ENCODE data around the gene EIF4H. TPM values are rescaled to one million over a fixed set of nuclear protein-coding genes. Genes with fewer than 3 reads are reported as not detected.

Gene EIF4H
- total RNA-seq, 1 experiment from 2014 or later = 459 TPM

DNA sequence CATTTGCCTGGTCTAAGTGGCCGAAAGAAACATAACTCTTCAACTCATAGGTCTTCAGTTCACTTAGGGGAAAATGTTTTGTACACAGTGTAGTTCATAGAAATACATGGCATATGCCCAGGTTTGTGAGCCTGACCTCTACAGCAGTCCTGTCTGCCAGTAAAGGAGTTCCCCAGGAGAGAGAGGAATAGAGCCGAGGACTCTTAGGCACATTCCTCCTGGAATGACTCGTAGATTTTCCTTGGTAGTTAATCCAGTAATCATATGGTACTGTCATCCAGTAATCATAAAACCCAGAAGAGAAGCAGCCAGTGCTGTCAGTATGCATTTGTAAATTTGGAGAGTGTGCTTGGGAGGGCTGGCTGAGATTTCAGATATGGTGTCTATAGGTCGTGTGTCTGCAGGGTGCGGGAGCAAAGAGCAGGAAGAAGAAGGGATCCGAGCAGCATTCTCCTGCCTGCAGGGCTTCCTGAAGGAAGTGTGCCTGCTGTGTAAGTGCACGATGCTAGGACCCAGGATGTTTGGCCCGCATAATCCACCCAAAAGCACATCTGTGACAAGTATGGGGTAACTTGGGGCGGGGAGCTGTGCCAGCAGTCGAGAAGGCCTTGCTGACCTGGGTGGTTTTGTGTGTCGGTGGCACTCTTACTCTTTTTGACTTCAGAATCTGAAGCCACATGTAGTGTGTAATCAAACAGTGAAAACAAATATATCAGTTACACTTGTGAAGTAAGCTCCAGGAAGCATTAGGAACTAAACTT, 13.9 kb downstream of the EIF4H start:
- peaks cover 87% of the 10 kb centered on the region for H3K79me2 ChIP-seq (ENCODE audit: low read depth)
- no peaks in the 10 kb centered on the region for H3K9me3 ChIP-seq (ENCODE audit: insufficient read depth, low read depth)
- POLR2A ChIA-PET (ENCODE audit: unreplicated experiment) = no interaction called here
- H3F3A ChIP-seq (ENCODE audit: insufficient read depth, low read depth) = peaks cover 41% of the 10 kb centered on the region
- H3K4me3 ChIP-seq = no peak overlapping the region
- no peak for DNase-seq
- no peaks in the 10 kb centered on the region for H3K9me2 ChIP-seq (ENCODE audit: insufficient read depth)
- no peak overlapping the region for H3K27ac ChIP-seq
- CTCF ChIA-PET = no interaction called here
- intact Hi-C loops (cut with micrococcal nuclease; ENCODE audit: unreplicated experiment) = no loop called here
- H4K20me1 ChIP-seq (ENCODE audit: insufficient read depth) = peaks cover 82% of the 10 kb centered on the region
- no peak overlapping the region for H3K4me2 ChIP-seq
- TF ChIP-seq EZH2 (IDR thresholded peaks at IDR 0.05; ENCODE audit: low read depth) = no peak
- TF ChIP-seq, protein P1, sequence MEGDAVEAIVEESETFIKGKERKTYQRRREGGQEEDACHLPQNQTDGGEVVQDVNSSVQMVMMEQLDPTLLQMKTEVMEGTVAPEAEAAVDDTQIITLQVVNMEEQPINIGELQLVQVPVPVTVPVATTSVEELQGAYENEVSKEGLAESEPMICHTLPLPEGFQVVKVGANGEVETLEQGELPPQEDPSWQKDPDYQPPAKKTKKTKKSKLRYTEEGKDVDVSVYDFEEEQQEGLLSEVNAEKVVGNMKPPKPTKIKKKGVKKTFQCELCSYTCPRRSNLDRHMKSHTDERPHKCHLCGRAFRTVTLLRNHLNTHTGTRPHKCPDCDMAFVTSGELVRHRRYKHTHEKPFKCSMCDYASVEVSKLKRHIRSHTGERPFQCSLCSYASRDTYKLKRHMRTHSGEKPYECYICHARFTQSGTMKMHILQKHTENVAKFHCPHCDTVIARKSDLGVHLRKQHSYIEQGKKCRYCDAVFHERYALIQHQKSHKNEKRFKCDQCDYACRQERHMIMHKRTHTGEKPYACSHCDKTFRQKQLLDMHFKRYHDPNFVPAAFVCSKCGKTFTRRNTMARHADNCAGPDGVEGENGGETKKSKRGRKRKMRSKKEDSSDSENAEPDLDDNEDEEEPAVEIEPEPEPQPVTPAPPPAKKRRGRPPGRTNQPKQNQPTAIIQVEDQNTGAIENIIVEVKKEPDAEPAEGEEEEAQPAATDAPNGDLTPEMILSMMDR (conservative IDR thresholded peaks at IDR 0.05) = no peak
- peaks cover 9% of the 10 kb centered on the region for H3K4me1 ChIP-seq (replicated peaks; ENCODE audit: insufficient read depth)
- no TSS peak for BruUV-seq (replicated peaks)
- H3K36me3 ChIP-seq (ENCODE audit: low read depth) = peaks cover 55% of the 10 kb centered on the region
- no peaks in the 10 kb centered on the region for H3K27me3 ChIP-seq (ENCODE audit: insufficient read depth, low read depth)
- no peak overlapping the region for H2AFZ ChIP-seq

DNA sequence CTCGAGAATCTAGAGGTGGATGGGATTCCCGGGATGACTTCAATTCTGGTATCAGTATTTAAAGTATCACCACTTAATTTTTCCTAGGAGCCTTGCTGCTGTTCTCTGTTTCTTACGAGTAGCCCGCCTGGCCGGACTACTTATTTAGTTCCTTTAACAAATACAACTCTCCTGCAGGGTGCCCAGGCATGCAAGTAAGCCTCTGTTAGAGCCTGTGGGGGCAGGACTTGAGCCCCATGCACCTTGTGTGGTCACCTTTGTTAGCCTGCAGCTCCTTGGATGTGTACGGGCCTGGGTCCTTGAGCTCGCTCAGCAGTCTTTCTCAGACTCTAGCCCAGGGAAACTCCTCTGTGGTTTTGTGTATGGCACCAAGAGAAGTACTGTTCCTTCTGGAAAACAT, 16.1 kb downstream of the EIF4H start:
- Histone ChIP-seq H2AFZ (no peak overlapping the region), H3K27ac (no peak overlapping the region), H3K9me2 (ENCODE audit: insufficient read depth) (no peaks in the 10 kb centered on the region), H3F3A (ENCODE audit: insufficient read depth, low read depth) (peaks cover 43% of the 10 kb centered on the region), H3K4me1 (replicated peaks; ENCODE audit: insufficient read depth) (no peaks in the 10 kb centered on the region), H4K20me1 (ENCODE audit: insufficient read depth) (peaks cover 71% of the 10 kb centered on the region), H3K4me2 (no peak overlapping the region), H3K79me2 (ENCODE audit: low read depth) (peaks cover 65% of the 10 kb centered on the region), H3K4me3 (no peak overlapping the region), H3K27me3 (ENCODE audit: insufficient read depth, low read depth) (no peaks in the 10 kb centered on the region), H3K36me3 (ENCODE audit: low read depth) (peaks cover 56% of the 10 kb centered on the region), H3K9me3 (ENCODE audit: insufficient read depth, low read depth) (no peaks in the 10 kb centered on the region)
- no TSS peak for BruUV-seq (replicated peaks)
- CTCF ChIA-PET = interaction anchor here (1.0 kb wide), 1 partner anchor 16 kb away, joined by 3 read pairs; no protein-coding TSS in a partner anchor
- intact Hi-C loops (cut with micrococcal nuclease; ENCODE audit: unreplicated experiment) = no loop called here
- no peak for DNase-seq
- TF ChIP-seq EZH2 (IDR thresholded peaks at IDR 0.05; ENCODE audit: low read depth) = no peak
- TF ChIP-seq, protein P1 (conservative IDR thresholded peaks at IDR 0.05) = no peak
- POLR2A ChIA-PET (ENCODE audit: unreplicated experiment) = no interaction called here

DNA sequence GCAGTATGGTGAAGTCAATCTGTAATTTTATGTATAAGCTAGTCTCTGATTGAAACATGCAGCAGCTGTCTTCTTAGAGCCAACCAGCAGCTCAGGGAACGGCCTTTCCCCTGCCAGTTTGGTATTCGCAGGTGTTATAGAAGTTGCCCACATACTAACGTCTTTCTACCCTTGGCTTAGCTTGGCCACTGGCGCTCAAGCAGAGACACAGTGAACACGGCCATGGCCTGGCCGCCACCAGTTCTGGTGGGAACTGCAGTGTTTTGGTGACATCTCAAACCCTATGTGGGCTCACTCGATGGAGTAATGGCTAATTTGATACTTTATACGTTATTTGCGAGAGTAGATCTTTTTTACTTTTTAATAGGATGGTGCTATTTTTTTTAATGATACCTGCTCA, 17.1 kb downstream of the EIF4H start:
- Histone ChIP-seq H3F3A (ENCODE audit: insufficient read depth, low read depth) (peaks cover 41% of the 10 kb centered on the region), H3K4me1 (replicated peaks; ENCODE audit: insufficient read depth) (no peaks in the 10 kb centered on the region), H3K4me2 (no peak overlapping the region), H2AFZ (no peak overlapping the region), H3K36me3 (ENCODE audit: low read depth) (peaks cover 48% of the 10 kb centered on the region), H3K9me3 (ENCODE audit: insufficient read depth, low read depth) (no peaks in the 10 kb centered on the region), H3K27me3 (ENCODE audit: insufficient read depth, low read depth) (no peaks in the 10 kb centered on the region), H3K4me3 (no peak overlapping the region), H4K20me1 (ENCODE audit: insufficient read depth) (peaks cover 61% of the 10 kb centered on the region), H3K27ac (no peak overlapping the region), H3K79me2 (ENCODE audit: low read depth) (peaks cover 56% of the 10 kb centered on the region), H3K9me2 (ENCODE audit: insufficient read depth) (no peaks in the 10 kb centered on the region)
- intact Hi-C loops (cut with micrococcal nuclease; ENCODE audit: unreplicated experiment) = no loop called here
- no TSS peak for BruUV-seq (replicated peaks)
- TF ChIP-seq, protein P1 (conservative IDR thresholded peaks at IDR 0.05) = no peak
- no peak for TF ChIP-seq EZH2 (IDR thresholded peaks at IDR 0.05; ENCODE audit: low read depth)
- DNase-seq = no peak
- ChIA-PET CTCF (no interaction called here), POLR2A (ENCODE audit: unreplicated experiment) (no interaction called here)

Data from PC-9 (cell line).